HG03565 (cell line): ENCODE results near the gene JAKMIP2.
"Not testable (repeated sequence)": the region's sequence is repeated elsewhere in the genome, so short reads cannot be mapped to it uniquely, and the experiment has no call there.

Source experiments
- ATAC-seq: cut with Tn5 transposase; IDR thresholded peaks from one replicate; pipeline ENCODE4 v1.9.1; 2021; ENCODE audit warnings: mild to moderate bottlenecking, moderate library complexity; ENCODE audit not compliant: unreplicated experiment

The JAKMIP2 gene

GRCh38 chr5:147564124-147564486, 218.4 kb downstream of the JAKMIP2 start:
- ATAC-seq, result no peak

GRCh38 chr5:147563466-147564123, 218.9 kb downstream of the JAKMIP2 start:
- no peak for ATAC-seq

GRCh38 chr5:147561435-147561834, 221.1 kb downstream of the JAKMIP2 start:
- ATAC-seq, result no peak

- no peak for ATAC-seq
These were observed 221.7 kb downstream of the JAKMIP2 start for GRCh38 chr5:147560718-147561331.

- ATAC-seq, result no peak
These were observed 222.8 kb downstream of the JAKMIP2 start for GRCh38 chr5:147559749-147560148.

- ATAC-seq, result peak; percentile 60
These were observed 223.7 kb downstream of the JAKMIP2 start for GRCh38 chr5:147558826-147559225.

- no peak for ATAC-seq
These were observed 224.4 kb downstream of the JAKMIP2 start for GRCh38 chr5:147557876-147558745.

GRCh38 chr5:147555176-147555575, 227.4 kb downstream of the JAKMIP2 start:
- no peak for ATAC-seq

GRCh38 chr5:147554261-147554817, 228.2 kb downstream of the JAKMIP2 start:
- no peak for ATAC-seq

GRCh38 chr5:147553817-147554216, 228.7 kb downstream of the JAKMIP2 start:
- not testable (repeated sequence) for ATAC-seq

- ATAC-seq, result no peak
These were observed 229.6 kb downstream of the JAKMIP2 start for GRCh38 chr5:147552897-147553296.

- ATAC-seq, result no peak
These were observed 230.9 kb downstream of the JAKMIP2 start for GRCh38 chr5:147551677-147552076.

GRCh38 chr5:147547730-147548129, 234.8 kb downstream of the JAKMIP2 start:
- ATAC-seq, result no peak

GRCh38 chr5:147544556-147544955, 238.0 kb downstream of the JAKMIP2 start:
- ATAC-seq, result no peak

- ATAC-seq, result no peak
These were observed 243.5 kb downstream of the JAKMIP2 start for GRCh38 chr5:147539053-147539452.

GRCh38 chr5:147538236-147538635, 244.3 kb downstream of the JAKMIP2 start:
- no peak for ATAC-seq
